GM23248 (cell line): ENCODE results near the gene XPNPEP1. TPM values are rescaled to one million over a fixed set of nuclear protein-coding genes. Genes with fewer than 3 reads are reported as not detected.

Source experiments
- DNase-seq: peaks from one replicate; pipeline ENCODE4 v3.0.0-alpha.2; 2015
- H2AFZ ChIP-seq: fragments of 200-600 bp; sonication (generic); 2 replicates; pipeline ENCODE4 v1.6.1; 2016; ENCODE audit warnings: antibody characterized with exemption
- H3F3A ChIP-seq: fragments of 200-600 bp; sonication (generic); 2 replicates; pipeline ENCODE4 v1.6.1; 2016; ENCODE audit warnings: mild to moderate bottlenecking, antibody characterized with exemption, mixed run types; ENCODE audit not compliant: insufficient read depth
- H3K27ac ChIP-seq: fragments of 200-600 bp; sonication (generic); 2 replicates; pipeline ENCODE4 v1.5.1; 2016; ENCODE audit warnings: mild to moderate bottlenecking
- H3K27me3 ChIP-seq: fragments of 200-600 bp; sonication (generic); replicated peaks from 2 replicates; pipeline ENCODE4 v1.6.1; 2016; ENCODE audit warnings: mild to moderate bottlenecking; ENCODE audit not compliant: insufficient read depth
- H3K36me3 ChIP-seq: fragments of 200-600 bp; sonication (generic); 2 replicates; pipeline ENCODE4 v1.6.1; 2016; ENCODE audit warnings: low read depth, mild to moderate bottlenecking
- H3K4me1 ChIP-seq: fragments of 200-600 bp; sonication (generic); 2 replicates; pipeline ENCODE4 v1.6.1; 2016; ENCODE audit warnings: mild to moderate bottlenecking; ENCODE audit not compliant: insufficient read depth
- H3K4me2 ChIP-seq: fragments of 200-600 bp; sonication (generic); one replicate; pipeline ENCODE4 v1.6.1; 2016; ENCODE audit warnings: mild to moderate bottlenecking; ENCODE audit not compliant: unreplicated experiment
- H3K4me3 ChIP-seq: fragments of 200-600 bp; sonication (generic); 2 replicates; pipeline ENCODE4 v1.5.1; 2016; ENCODE audit warnings: mild to moderate bottlenecking
- H3K79me2 ChIP-seq: fragments of 200-600 bp; sonication (generic); 2 replicates; pipeline ENCODE4 v1.6.1; 2016; ENCODE audit warnings: mild to moderate bottlenecking; ENCODE audit not compliant: insufficient read depth
- H3K9ac ChIP-seq: fragments of 200-600 bp; sonication (generic); 2 replicates; pipeline ENCODE4 v1.6.1; 2016; ENCODE audit warnings: mild to moderate bottlenecking
- H3K9me2 ChIP-seq: fragments of 200-600 bp; sonication (generic); 2 replicates; pipeline ENCODE4 v1.6.1; 2016; ENCODE audit warnings: mixed run types, mild to moderate bottlenecking, moderate library complexity; ENCODE audit not compliant: insufficient read depth
- H3K9me3 ChIP-seq: fragments of 200-600 bp; sonication (generic); one replicate; pipeline ENCODE4 v1.6.1; 2017; ENCODE audit warnings: low read depth
- H4K20me1 ChIP-seq: fragments of 200-600 bp; sonication (generic); 2 replicates; pipeline ENCODE4 v1.6.0; 2016; ENCODE audit not compliant: insufficient read depth
- EZH2 ChIP-seq: fragments of 200-600 bp; sonication (generic); IDR thresholded peaks from 2 replicates; pipeline ENCODE4 v1.6.1; 2018; ENCODE audit warnings: antibody characterized with exemption, mild to moderate bottlenecking; ENCODE audit not compliant: insufficient read depth, poor library complexity, severe bottlenecking
- EZH2phosphoT487 ChIP-seq: fragments of 200-600 bp; sonication (generic); IDR thresholded peaks from 2 replicates; pipeline ENCODE4 v1.6.1; 2018; ENCODE audit warnings: antibody characterized with exemption, moderate library complexity, mild to moderate bottlenecking, low read depth; ENCODE audit not compliant: insufficient read depth
- WGBS, 2 experiments: methylation state at CpG; one replicate each; pipeline ENCODE4 v1.1.6; 2015 to 2017; ENCODE audit warnings: low lambda C conversion rate in 2 of 2, low coverage in 1 of 2; ENCODE audit errors: missing lambda C conversion rate in 2 of 2; 5-methylcytosine and 5-hydroxymethylcytosine counted together
- in situ Hi-C: fragments of 300-500 bp; cut with MboI; formaldehyde crosslinking; loops from 2 replicates; pipeline ENCODE4 v1.15.0; 2020
- polyA plus RNA-seq: library from polyadenylated mRNA; unstranded; fragments of >200 nt; fragmentation: Nextera tagmentation; extraction: Ambion mirVana; gene quantifications from 2 replicates; pipeline ENCODE4 v1.2.1, GENCODE V29; 2016
- total RNA-seq: library from RNA; depleted of rRNA; stranded (reverse); fragments of >200 nt; shearing (Covaris generic); gene quantifications from 2 replicates; pipeline ENCODE4 v1.2.3, GENCODE V29; 2014

The XPNPEP1 gene
- total and polyA plus RNA-seq, 2 experiments from 2014 or later, result 48.2 to 108 TPM

- TF ChIP-seq EZH2 (no peak), EZH2phosphoT487 (no peak)
- H3K9ac ChIP-seq, result no peak overlapping the region
- no peak overlapping the region for H3K4me3 ChIP-seq
- no peaks in the 10 kb centered on the region for H3K9me3 ChIP-seq
- H3K27me3 ChIP-seq, result no peaks in the 10 kb centered on the region
- no peak overlapping the region for H3K27ac ChIP-seq
- H3K79me2 ChIP-seq, result no peaks in the 10 kb centered on the region
- peaks cover 5% of the 10 kb centered on the region for H3F3A ChIP-seq
- no peaks in the 10 kb centered on the region for H3K4me1 ChIP-seq
- H2AFZ ChIP-seq, result no peak overlapping the region
- H3K36me3 ChIP-seq, result no peaks in the 10 kb centered on the region
- no peak for DNase-seq
- 84 to 85% methylated on average over 7 of the region's 7 CpGs for WGBS, 2 experiments
- H3K9me2 ChIP-seq, result no peaks in the 10 kb centered on the region
- no peak overlapping the region for H3K4me2 ChIP-seq
- in situ Hi-C loops, result no loop called here
- no peaks in the 10 kb centered on the region for H4K20me1 ChIP-seq
Observed at GRCh38 chr10:109853921-109854320, 69.4 kb downstream of the XPNPEP1 start.

GRCh38 chr10:109852475-109853037 is 70.8 kb downstream of the XPNPEP1 start:
- DNase-seq, result peak; percentile 86
- in situ Hi-C loops, result no loop called here
- Histone ChIP-seq H2AFZ (no peak overlapping the region), H3K4me3 (no peak overlapping the region), H3K36me3 (no peaks in the 10 kb centered on the region), H3K4me2 (no peak overlapping the region), H3F3A (no peaks in the 10 kb centered on the region), H3K9me2 (no peaks in the 10 kb centered on the region), H3K9ac (no peak overlapping the region), H3K27ac (no peak overlapping the region), H4K20me1 (no peaks in the 10 kb centered on the region), H3K79me2 (no peaks in the 10 kb centered on the region), H3K27me3 (no peaks in the 10 kb centered on the region), H3K9me3 (no peaks in the 10 kb centered on the region), H3K4me1 (no peaks in the 10 kb centered on the region)
- TF ChIP-seq EZH2, result no peak
- WGBS, 2 experiments, result 5 to 7% methylated on average over 13 of the region's 13 CpGs

- no peak overlapping the region for H3K4me3 ChIP-seq
- no peak overlapping the region for H3K9ac ChIP-seq
- in situ Hi-C loops, result no loop called here
- H3K27ac ChIP-seq, result no peak overlapping the region
- no peak overlapping the region for H2AFZ ChIP-seq
- H3K36me3 ChIP-seq, result no peaks in the 10 kb centered on the region
- H4K20me1 ChIP-seq, result no peaks in the 10 kb centered on the region
- TF ChIP-seq EZH2phosphoT487 (no peak), EZH2 (no peak)
- no peak overlapping the region for H3K4me2 ChIP-seq
- no peaks in the 10 kb centered on the region for H3K9me2 ChIP-seq
- H3K27me3 ChIP-seq, result no peaks in the 10 kb centered on the region
- no peak for DNase-seq
- no peaks in the 10 kb centered on the region for H3K79me2 ChIP-seq
- H3F3A ChIP-seq, result no peaks in the 10 kb centered on the region
- H3K4me1 ChIP-seq, result no peaks in the 10 kb centered on the region
- WGBS, 2 experiments, result 54 to 56% methylated on average over 10 of the region's 10 CpGs
- H3K9me3 ChIP-seq, result no peaks in the 10 kb centered on the region
Observed at GRCh38 chr10:109851616-109852474, 71.5 kb downstream of the XPNPEP1 start.

GRCh38 chr10:109846832-109847231 is 76.5 kb downstream of the XPNPEP1 start:
- 4 to 17% methylated on average over 2 to 3 of the region's 3 CpGs for WGBS, 2 experiments
- no peak overlapping the region for H3K9ac ChIP-seq
- TF ChIP-seq EZH2, result no peak
- TF ChIP-seq EZH2phosphoT487, result no peak
- H3K9me2 ChIP-seq, result no peaks in the 10 kb centered on the region
- no peak overlapping the region for H3K27ac ChIP-seq
- peaks cover 7% of the 10 kb centered on the region; the same call in 1 of the 2 replicates for H3K27me3 ChIP-seq
- no peak overlapping the region for H3K4me2 ChIP-seq
- no peaks in the 10 kb centered on the region for H3K36me3 ChIP-seq
- no peak overlapping the region for H3K4me3 ChIP-seq
- no peaks in the 10 kb centered on the region for H3K4me1 ChIP-seq
- no peaks in the 10 kb centered on the region for H3F3A ChIP-seq
- no peak overlapping the region for H2AFZ ChIP-seq
- H4K20me1 ChIP-seq, result no peaks in the 10 kb centered on the region
- no peaks in the 10 kb centered on the region for H3K79me2 ChIP-seq
- in situ Hi-C loops, result no loop called here
- H3K9me3 ChIP-seq, result no peaks in the 10 kb centered on the region
- no peak for DNase-seq
